ENCODE data around the gene GOLT1B. TPM values are rescaled to one million over a fixed set of nuclear protein-coding genes. Genes with fewer than 3 reads are reported as not detected.

The GOLT1B gene
- total RNA-seq, 1 donor from 2014 or later = 67.1 TPM

- no peak for FAIRE-seq
- TF ChIP-seq CTCF (IDR thresholded peaks at IDR 0.05; ENCODE audit: insufficient read depth, low read length, severe bottlenecking) = no peak
- H3K4me3 ChIP-seq (ENCODE audit: low read depth, low read length) = no peak overlapping the region
Observed at GRCh38 chr12:21553329-21553675, 51.7 kb downstream of the GOLT1B start.

GRCh38 chr12:21558100-21558679 is 56.6 kb downstream of the GOLT1B start:
- no peak for DNase-seq (ENCODE audit: low read depth)
- no peaks in the 10 kb centered on the region for H3K36me3 ChIP-seq (ENCODE audit: control insufficient read depth, insufficient read depth, low read length)
- no peak overlapping the region for H3K4me3 ChIP-seq (ENCODE audit: low read depth, low read length)
- no peak for FAIRE-seq
- TF ChIP-seq CTCF (IDR thresholded peaks at IDR 0.05; ENCODE audit: insufficient read depth, low read length, severe bottlenecking) = no peak
- H3K27me3 ChIP-seq (ENCODE audit: control insufficient read depth, insufficient read depth, low read length) = no peaks in the 10 kb centered on the region

More at GRCh38 chr12:21553329-21553675, 51.7 kb downstream of the GOLT1B start:
- DNase-seq (ENCODE audit: low read depth) = no peak
- H3K36me3 ChIP-seq (ENCODE audit: control insufficient read depth, insufficient read depth, low read length) = no peaks in the 10 kb centered on the region
- no peaks in the 10 kb centered on the region for H3K27me3 ChIP-seq (ENCODE audit: control insufficient read depth, insufficient read depth, low read length)

- H3K27me3 ChIP-seq (ENCODE audit: control insufficient read depth, insufficient read depth, low read length) = no peaks in the 10 kb centered on the region
- no peaks in the 10 kb centered on the region for H3K36me3 ChIP-seq (ENCODE audit: control insufficient read depth, insufficient read depth, low read length)
- DNase-seq (ENCODE audit: low read depth) (peak; percentile 96), FAIRE-seq (no peak)
- H3K4me3 ChIP-seq (ENCODE audit: low read depth, low read length) = no peak overlapping the region
- no peak for TF ChIP-seq CTCF (IDR thresholded peaks at IDR 0.05; ENCODE audit: insufficient read depth, low read length, severe bottlenecking)
Observed at GRCh38 chr12:21559855-21560569, 58.4 kb downstream of the GOLT1B start.

- no peak for TF ChIP-seq CTCF (IDR thresholded peaks at IDR 0.05; ENCODE audit: insufficient read depth, low read length, severe bottlenecking)
- Histone ChIP-seq H3K4me3 (ENCODE audit: low read depth, low read length) (no peak overlapping the region), H3K36me3 (ENCODE audit: control insufficient read depth, insufficient read depth, low read length) (no peaks in the 10 kb centered on the region), H3K27me3 (ENCODE audit: control insufficient read depth, insufficient read depth, low read length) (no peaks in the 10 kb centered on the region)
- no peak for DNase-seq (ENCODE audit: low read depth)
- FAIRE-seq = no peak
Observed at GRCh38 chr12:21561158-21561557, 59.6 kb downstream of the GOLT1B start.

GRCh38 chr12:21562859-21563258 is 61.3 kb downstream of the GOLT1B start:
- H3K4me3 ChIP-seq (ENCODE audit: low read depth, low read length) = no peak overlapping the region
- DNase-seq (ENCODE audit: low read depth) (no peak), FAIRE-seq (no peak)
- no peaks in the 10 kb centered on the region for H3K27me3 ChIP-seq (ENCODE audit: control insufficient read depth, insufficient read depth, low read length)
- no peaks in the 10 kb centered on the region for H3K36me3 ChIP-seq (ENCODE audit: control insufficient read depth, insufficient read depth, low read length)
- no peak for TF ChIP-seq CTCF (IDR thresholded peaks at IDR 0.05; ENCODE audit: insufficient read depth, low read length, severe bottlenecking)
